ENCODE data around the gene CDC14A.

The CDC14A gene

DNA sequence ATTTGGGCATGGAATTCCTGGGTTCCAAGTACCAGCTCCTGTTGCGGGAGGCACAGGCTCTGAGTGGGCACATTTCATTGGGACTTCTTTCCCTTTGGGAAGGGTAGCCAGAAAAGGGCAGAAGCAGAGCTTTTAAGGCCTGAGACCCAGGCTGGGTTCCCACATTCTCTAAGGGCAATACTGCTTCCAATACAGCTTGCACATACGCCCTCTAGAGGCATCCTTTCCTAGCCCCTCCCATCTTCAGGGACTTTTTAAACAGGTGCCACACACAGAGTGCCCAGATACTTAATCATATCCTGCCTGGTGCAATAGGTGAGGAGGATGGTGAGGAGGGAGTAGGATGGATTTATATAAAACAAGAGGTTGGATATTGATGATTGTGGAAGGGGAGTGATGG lies 191.3 kb downstream of the CDC14A start:
- DNase-seq: no peak

DNA sequence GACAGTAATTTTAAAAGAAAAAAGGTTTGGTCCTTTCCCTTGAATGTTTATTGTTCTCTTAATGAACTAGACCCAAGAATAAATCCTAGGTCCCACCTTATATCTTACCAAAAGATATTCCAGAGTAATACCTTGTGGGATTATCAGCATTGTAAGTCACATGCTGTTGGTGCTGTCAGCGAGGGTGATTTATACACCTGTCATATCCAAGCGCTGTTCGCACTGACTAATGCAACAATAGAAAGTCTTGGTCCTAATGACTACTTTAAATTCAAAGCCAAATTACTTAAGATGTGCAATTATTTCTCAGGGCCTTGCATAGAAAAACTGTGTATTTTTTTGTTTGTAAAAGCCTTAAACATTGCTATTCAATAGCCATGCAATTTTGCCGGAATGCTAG lies 192.5 kb downstream of the CDC14A start:
- DNase-seq: no peak

DNA sequence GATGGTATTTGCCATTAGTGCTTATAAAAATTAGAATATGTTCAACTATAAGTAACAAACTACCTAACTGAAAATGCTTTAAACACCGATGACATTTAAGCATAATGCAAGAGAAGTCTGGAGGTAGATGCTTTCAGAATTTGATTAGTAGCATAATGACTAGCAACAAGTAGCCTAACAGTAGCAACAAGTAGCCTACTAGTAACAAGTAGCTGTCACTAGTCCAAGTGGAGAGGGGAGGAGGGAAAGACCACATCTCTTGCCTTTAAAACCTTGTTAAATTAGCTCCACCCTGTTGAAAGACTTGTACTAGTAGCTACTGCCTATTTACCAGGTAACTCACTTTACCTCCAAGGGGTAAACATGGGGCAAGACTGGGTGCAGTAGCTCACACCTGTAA lies 193.5 kb downstream of the CDC14A start:
- no peak for DNase-seq

DNA sequence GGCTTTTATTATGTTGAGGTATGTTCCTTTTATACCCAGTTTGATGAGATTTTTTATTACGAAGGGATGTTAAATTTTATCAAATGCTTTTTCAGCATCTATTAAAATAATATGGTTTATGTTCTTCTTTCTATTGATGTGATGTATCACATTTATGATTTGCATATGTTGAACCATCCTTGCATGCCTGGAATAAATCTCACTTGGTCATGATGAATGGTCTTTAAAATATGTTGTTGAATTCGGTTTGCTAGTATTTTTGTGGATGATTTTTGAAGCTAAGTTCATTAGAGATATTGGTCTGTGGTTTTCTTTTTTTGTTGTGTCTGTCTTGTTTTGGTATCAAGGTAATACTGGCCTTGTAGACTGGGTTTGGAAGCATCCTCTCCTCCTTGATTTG lies 199.7 kb downstream of the CDC14A start:
- DNase-seq: no peak

DNA sequence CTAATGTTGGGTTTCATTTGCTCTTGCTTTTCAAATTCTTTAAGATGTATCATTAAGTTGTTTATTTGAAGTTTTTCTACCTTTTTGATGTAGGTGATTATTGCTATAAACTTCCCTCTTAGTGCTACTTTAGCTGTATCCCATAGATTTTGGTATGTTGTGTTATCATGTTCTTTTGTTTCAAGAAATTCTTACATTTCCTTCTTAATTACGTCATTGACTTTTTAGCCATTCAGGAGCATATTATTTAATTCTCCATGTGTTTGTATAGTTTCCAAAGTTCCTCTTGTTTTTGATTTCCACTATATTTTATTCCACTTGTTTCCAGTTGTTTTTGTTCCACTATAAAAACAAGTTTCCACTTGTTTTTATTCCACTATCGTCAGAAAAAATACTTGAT lies 200.6 kb downstream of the CDC14A start:
- DNase-seq: no peak

DNA sequence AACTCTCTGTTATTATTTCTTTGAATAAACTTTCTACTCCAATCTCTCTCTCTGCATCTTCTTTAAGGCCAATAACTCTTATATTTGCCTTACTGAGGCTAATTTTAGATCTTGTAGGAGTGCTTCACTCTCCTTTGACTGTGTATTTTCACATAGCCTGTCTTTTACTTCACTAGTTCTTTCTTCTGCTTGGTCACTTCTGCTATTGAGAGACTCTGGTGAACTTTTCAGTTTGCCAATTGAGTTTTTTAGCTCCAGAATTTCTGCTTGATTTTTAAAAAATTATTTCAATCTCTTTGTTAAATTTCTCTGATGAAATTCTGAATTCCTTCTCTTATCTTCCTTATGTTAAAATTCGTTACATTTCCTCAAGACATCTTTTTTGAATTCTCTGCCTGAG lies 203.9 kb downstream of the CDC14A start:
- no peak for DNase-seq

DNA sequence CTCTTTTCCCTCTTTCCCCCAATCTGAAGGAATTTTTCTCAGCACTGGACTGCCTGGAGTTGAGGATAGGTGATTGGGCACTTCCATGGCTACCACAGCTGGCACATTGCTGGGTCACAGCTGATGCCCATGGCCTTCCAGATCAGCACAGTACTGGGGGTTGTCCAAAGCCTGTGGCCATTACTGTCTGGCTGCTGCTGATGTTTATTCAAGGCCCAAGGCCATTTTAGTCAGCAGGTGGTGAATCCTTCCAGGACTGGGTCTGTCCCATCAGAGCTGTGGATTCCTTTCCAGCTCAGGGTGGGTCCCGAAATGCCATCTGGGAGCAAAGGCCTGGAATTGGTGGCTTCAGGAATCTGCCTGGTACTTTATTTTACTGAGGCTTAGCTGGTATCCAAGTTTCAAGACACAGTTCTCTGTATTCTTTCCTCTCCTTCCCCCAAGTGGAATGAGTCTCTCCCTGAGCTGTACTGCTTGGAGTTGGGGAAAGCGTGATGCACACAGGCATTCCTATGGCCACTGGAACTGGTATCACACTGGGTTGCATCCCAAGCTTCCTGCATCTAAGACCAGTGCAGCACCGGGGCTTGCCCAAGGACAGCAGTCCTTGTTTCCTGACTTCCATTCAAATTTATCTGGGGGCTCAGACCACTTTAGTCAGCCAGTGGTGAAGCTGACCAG lies 204.8 kb downstream of the CDC14A start:
- no peak for DNase-seq

DNA sequence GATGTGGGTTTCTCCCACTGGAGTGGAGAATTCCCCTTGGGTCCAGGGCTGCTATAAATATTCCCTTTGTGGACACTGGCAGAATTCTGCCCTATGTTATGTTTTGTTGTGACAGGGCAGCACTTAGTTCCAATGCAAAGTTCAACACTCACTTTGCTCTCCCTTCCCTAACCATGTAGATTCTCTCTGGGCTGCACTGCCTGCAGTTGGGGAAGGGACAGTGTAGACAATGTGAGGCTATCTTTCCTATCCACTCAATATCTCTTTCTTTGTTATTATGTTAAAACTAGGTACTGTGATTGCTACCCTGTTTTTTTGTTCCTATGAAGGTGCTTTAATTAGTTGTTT lies 205.3 kb downstream of the CDC14A start:
- DNase-seq: no peak

DNA sequence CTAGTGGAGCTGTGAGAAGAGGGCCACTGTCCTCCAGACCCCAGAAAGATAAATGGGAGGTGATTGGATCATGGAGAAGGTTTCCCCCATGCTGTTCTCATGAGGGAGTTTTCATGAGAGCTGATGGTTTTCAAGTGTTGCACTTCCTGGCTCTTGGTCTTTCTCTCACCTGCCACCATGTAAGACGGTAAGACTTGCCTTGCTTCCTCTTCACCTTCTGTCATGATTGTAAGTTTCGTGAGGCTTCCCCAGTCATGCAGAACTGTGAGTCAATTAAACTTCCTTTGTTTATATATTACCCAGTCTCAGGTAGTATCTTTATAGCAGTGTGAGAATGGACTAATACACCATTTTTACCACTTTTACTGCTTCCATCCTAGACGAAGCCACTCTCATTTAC lies 213.2 kb downstream of the CDC14A start:
- DNase-seq: no peak

DNA sequence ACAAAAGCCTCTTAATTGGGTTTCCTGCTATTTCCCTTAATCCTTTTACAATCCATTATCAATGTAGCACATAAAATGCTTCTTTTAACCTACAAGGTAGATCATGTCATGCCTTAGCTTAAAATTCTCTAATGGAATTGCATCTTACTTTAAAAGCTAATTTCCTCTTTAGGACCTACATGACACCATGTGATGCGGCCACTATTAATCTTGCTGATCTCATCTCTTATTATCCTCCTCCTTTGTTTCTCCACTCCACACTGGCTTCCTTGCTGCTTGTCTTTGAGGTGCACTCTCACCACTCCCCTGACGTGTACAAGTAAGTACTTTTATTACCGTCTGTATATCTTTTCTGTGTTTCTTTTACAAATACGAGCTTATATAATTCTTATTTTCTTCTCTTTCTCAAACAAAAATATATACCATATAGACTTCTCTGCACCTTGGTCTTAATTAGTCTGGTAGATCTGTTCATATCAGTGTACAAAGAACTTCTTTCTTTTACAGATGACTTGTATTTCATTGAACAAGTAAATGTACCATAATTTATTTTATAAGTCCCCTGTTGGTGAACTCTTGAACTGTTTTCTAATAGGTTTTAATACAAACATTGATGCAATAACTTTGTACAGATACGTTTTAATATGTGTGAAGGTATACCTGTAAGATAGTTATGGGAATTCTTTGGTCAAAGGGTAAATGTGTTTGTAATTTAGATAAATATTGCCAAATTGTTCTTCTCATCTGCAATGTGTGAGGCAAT lies 213.8 kb downstream of the CDC14A start:
- DNase-seq: no peak

DNA sequence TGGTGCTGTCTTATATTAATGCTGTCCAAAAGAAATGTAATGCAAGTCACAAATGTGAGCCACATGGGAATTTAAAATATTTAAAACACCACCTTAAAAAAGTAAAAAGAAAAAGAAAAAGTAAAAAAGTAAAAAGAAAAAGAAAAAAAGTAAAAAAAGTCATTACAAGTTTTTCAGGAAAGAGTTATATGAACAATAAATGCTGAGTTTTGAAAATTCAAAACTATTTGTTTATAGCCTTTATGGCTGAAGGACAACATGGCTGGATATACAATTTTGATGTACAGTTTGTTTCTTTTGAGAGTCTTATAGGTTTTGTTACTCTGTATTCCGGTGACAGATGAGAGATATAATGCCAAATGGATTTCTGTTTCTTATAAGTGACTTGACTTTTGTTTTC lies 214.8 kb downstream of the CDC14A start:
- DNase-seq: no peak

All from stimulated activated CD4-positive, alpha-beta T cell treated with anti-CD3 and anti-CD28 coated beads, Interleukin-12 subunit alpha, Interleukin-12 subunit beta, amount 100 ng/mL, for 4 hours (primary cell).